GM20000 (cell line): ENCODE data around the gene CTBP1.
A peak's percentile ranks its signal among the peaks of the same experiment; 100 is the strongest.
"Not testable (repeated sequence)": the region's sequence is repeated elsewhere in the genome, so short reads cannot be mapped to it uniquely, and the experiment has no call there.

ENCODE experiments used
- DNase-seq: peaks from one replicate; pipeline ENCODE4 v3.0.0; 2012; ENCODE audit warnings: low spot score
- CTCF ChIP-seq: IDR thresholded peaks from 2 replicates; pipeline ENCODE4 v1.5.1; 2012; ENCODE audit warnings: mild to moderate bottlenecking, control low read depth; ENCODE audit errors: extremely low read depth, missing control alignments

The CTBP1 gene

GRCh38 chr4:1294891-1295290, 46.0 kb upstream of the CTBP1 start:
- TF ChIP-seq CTCF = no peak
- DNase-seq = peak; percentile 16

- DNase-seq = peak; percentile 19
- no peak for TF ChIP-seq CTCF
These were observed 45.5 kb upstream of the CTBP1 start for GRCh38 chr4:1294424-1294823.

- DNase-seq = peak; percentile 13
- TF ChIP-seq CTCF = no peak
These were observed 45.1 kb upstream of the CTBP1 start for GRCh38 chr4:1293991-1294390.

GRCh38 chr4:1293531-1293941, 44.6 kb upstream of the CTBP1 start:
- peak; percentile 48 for DNase-seq
- TF ChIP-seq CTCF = no peak

- not testable (repeated sequence) for DNase-seq
These were observed 43.7 kb upstream of the CTBP1 start for GRCh38 chr4:1292703-1293011.

GRCh38 chr4:1291996-1292702, 43.2 kb upstream of the CTBP1 start:
- DNase-seq = no peak
- no peak for TF ChIP-seq CTCF

- TF ChIP-seq CTCF = no peak
- peak; percentile 13 for DNase-seq
These were observed 42.2 kb upstream of the CTBP1 start for GRCh38 chr4:1291091-1291490.
